H1 (cell line): ENCODE results near the gene ISL2.

ENCODE experiments used
- EP300 ChIP-seq, 2 experiments: IDR thresholded peaks; 1 replicate in 1 of 2; 2 replicates in 1 of 2; pipeline ENCODE4 v1.6.1; 2011 to 2012; ENCODE audit warnings: low read depth in 2 of 2, low read length in 2 of 2, mild to moderate bottlenecking in 2 of 2, borderline replicate concordance in 1 of 2, inconsistent platforms in 1 of 2, moderate library complexity in 1 of 2
- PHF8 ChIP-seq: fragments of 200-600 bp; sonication (generic); conservative IDR thresholded peaks from 2 replicates; pipeline ENCODE4 v1.7.1; 2012; ENCODE audit warnings: low read depth, mild to moderate bottlenecking, inconsistent platforms, low read length, moderate library complexity
- POLR2A ChIP-seq, 2 experiments: IDR thresholded peaks; 1 replicate in 1 of 2; 2 replicates in 1 of 2; pipeline ENCODE4 v1.6.1; 2011; ENCODE audit warnings: low read depth in 2 of 2, low read length in 2 of 2, mild to moderate bottlenecking in 2 of 2; ENCODE audit errors: control extremely low read depth in 1 of 2
- POLR2AphosphoS5 ChIP-seq: IDR thresholded peaks from 2 replicates; pipeline ENCODE4 v1.6.1; 2011; ENCODE audit warnings: low read depth, low read length
- RAD21 ChIP-seq, 2 experiments: IDR thresholded peaks in 1 of 2; conservative IDR thresholded peaks in 1 of 2; 2 replicates each; pipeline ENCODE4 v1.6.1; 2011; ENCODE audit warnings: low read depth in 2 of 2, low read length in 2 of 2, improper control_type of control experiment in 1 of 2, inconsistent platforms in 1 of 2, mild to moderate bottlenecking in 1 of 2, moderate library complexity in 1 of 2
- RXRA ChIP-seq: IDR thresholded peaks from 2 replicates; pipeline ENCODE4 v1.6.1; 2011; ENCODE audit warnings: low read depth, mild to moderate bottlenecking, low read length, moderate library complexity; ENCODE audit not compliant: insufficient read depth
- ZNF274 ChIP-seq: IDR thresholded peaks from 2 replicates; pipeline ENCODE4 v1.7.0; 2012; ENCODE audit warnings: low read length, borderline replicate concordance; ENCODE audit errors: extremely low read depth
- TF ChIP-seq, protein P1 (sequence below), 3 experiments: IDR thresholded peaks; 1 replicate in 2 of 3; 2 replicates in 1 of 3; pipeline versions ENCODE4 v1.5.1 to v1.6.1; 2011; ENCODE audit warnings: low read length in 3 of 3, mild to moderate bottlenecking in 3 of 3, inconsistent platforms in 2 of 3, low read depth in 1 of 3, moderate library complexity in 1 of 3; ENCODE audit not compliant: insufficient read depth in 1 of 3; ENCODE audit errors: control extremely low read depth in 1 of 3
- TF ChIP-seq, protein P2 (sequence below): IDR thresholded peaks from 2 replicates; pipeline ENCODE4 v1.6.1; 2011; ENCODE audit warnings: low read length, improper control_type of control experiment

DNA sequence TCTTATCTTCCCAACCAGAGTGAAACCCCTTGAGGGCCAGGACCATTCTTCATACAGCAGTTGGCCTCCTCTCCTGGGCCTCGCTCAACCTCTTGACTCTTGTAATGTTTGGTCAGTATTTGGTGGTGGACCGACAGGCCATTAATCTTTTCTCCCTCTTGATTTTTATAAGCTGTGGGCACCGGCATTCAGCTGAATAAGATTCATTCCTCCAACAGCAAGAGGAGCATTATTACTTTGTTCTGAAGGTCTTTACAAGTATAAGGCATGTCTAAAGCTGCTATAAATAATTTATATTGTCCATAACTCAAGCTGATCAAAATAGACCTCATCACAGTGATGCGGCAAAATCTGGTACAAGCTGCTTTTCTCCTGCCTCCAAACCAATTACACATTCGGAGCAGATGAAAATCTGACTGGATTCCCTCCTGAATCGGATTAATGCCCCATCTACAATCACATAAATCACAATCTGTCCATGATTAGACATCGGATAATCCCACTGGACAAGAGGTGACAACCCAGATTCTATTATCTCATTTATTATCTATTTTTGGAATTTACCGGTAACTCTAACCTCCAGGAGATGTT is 8.4 kb upstream of the ISL2 start:
- TF ChIP-seq POLR2AphosphoS5 (no peak), RAD21 (IDR thresholded peaks at IDR 0.05 in 1 of 2, conservative IDR thresholded peaks at IDR 0.05 in 1 of 2; ENCODE audit: low read depth in 2 of 2, low read length in 2 of 2) (no peak), ZNF274 (no peak), EP300 (IDR thresholded peaks at IDR 0.05; ENCODE audit: borderline replicate concordance in 1 of 2, low read depth in 2 of 2, low read length in 2 of 2) (no peak), POLR2A (IDR thresholded peaks at IDR 0.05; ENCODE audit: control extremely low read depth in 1 of 2, low read depth in 2 of 2, low read length in 2 of 2) (no peak), PHF8 (no peak), RXRA (no peak)
- TF ChIP-seq, protein P1, sequence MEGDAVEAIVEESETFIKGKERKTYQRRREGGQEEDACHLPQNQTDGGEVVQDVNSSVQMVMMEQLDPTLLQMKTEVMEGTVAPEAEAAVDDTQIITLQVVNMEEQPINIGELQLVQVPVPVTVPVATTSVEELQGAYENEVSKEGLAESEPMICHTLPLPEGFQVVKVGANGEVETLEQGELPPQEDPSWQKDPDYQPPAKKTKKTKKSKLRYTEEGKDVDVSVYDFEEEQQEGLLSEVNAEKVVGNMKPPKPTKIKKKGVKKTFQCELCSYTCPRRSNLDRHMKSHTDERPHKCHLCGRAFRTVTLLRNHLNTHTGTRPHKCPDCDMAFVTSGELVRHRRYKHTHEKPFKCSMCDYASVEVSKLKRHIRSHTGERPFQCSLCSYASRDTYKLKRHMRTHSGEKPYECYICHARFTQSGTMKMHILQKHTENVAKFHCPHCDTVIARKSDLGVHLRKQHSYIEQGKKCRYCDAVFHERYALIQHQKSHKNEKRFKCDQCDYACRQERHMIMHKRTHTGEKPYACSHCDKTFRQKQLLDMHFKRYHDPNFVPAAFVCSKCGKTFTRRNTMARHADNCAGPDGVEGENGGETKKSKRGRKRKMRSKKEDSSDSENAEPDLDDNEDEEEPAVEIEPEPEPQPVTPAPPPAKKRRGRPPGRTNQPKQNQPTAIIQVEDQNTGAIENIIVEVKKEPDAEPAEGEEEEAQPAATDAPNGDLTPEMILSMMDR (IDR thresholded peaks at IDR 0.05; ENCODE audit: control extremely low read depth in 1 of 3, insufficient read depth in 1 of 3, low read depth in 1 of 3, low read length in 3 of 3), result no peak
- TF ChIP-seq, protein P2, sequence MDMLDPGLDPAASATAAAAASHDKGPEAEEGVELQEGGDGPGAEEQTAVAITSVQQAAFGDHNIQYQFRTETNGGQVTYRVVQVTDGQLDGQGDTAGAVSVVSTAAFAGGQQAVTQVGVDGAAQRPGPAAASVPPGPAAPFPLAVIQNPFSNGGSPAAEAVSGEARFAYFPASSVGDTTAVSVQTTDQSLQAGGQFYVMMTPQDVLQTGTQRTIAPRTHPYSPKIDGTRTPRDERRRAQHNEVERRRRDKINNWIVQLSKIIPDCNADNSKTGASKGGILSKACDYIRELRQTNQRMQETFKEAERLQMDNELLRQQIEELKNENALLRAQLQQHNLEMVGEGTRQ, result no peak
